ENCODE measurements around the gene ARIH1. TPM values are rescaled to one million over a fixed set of nuclear protein-coding genes. Genes with fewer than 3 reads are reported as not detected.

The ARIH1 gene
- total RNA-seq, 2 experiments from 2014 or later = 127 to 137 TPM

GRCh38 chr15:72521682-72522081 lies 47.6 kb downstream of the ARIH1 start:
- ChIA-PET POLR2A (no interaction called here), CTCF (no interaction called here)
- DNase-seq = no peak
- peaks cover 6% of the 10 kb centered on the region for H3K4me1 Mint-ChIP-seq
- peaks cover 27% of the 10 kb centered on the region for H3K36me3 Mint-ChIP-seq (ENCODE audit: low read depth)
- no peak overlapping the region for H3K4me3 Mint-ChIP-seq
- no peaks in the 10 kb centered on the region for H3K27me3 Mint-ChIP-seq
- no peaks in the 10 kb centered on the region for H3K9me3 Mint-ChIP-seq
- H3K27ac Mint-ChIP-seq = no peak overlapping the region

DNA sequence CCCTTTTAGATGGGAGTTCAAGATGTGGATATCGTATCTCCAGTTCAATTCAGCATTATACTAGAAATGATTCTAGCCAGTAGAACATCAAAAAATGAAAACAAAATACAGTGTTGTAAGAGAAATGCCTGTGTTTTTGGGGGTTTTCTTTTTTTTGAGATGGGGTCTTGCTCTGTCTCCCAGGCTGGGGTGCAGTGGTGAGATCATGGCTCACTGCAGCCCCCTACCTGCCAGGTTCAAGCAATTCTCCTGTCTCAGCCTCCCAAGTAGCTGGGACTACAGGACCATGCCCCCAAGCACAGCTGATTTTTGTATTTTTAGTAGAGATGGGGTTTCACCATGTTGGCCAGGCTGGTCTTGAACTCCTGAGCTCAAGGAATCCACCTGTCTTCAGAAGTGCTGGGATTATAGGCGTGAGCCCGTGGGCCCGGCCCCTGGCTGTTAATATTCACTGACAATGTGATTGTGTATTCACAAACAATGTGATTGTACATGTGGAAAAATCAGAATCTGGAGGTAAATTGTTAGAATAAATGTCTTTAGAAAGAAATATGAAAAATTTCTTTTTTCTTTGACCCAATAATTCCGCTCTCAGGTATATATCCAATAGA lies 59.0 kb downstream of the ARIH1 start:
- POLR2A ChIA-PET = no interaction called here
- CTCF ChIA-PET = interaction anchor here (1.3 kb wide), 1 partner anchor 218 kb away, joined by 3 read pairs; no protein-coding TSS in a partner anchor
- H3K4me3 Mint-ChIP-seq = no peak overlapping the region
- peaks cover 35% of the 10 kb centered on the region for H3K4me1 Mint-ChIP-seq
- no peak overlapping the region for H3K27ac Mint-ChIP-seq
- no peaks in the 10 kb centered on the region for H3K9me3 Mint-ChIP-seq
- no peaks in the 10 kb centered on the region for H3K36me3 Mint-ChIP-seq (ENCODE audit: low read depth)
- H3K27me3 Mint-ChIP-seq = no peaks in the 10 kb centered on the region
- DNase-seq = peak; percentile 30

DNA sequence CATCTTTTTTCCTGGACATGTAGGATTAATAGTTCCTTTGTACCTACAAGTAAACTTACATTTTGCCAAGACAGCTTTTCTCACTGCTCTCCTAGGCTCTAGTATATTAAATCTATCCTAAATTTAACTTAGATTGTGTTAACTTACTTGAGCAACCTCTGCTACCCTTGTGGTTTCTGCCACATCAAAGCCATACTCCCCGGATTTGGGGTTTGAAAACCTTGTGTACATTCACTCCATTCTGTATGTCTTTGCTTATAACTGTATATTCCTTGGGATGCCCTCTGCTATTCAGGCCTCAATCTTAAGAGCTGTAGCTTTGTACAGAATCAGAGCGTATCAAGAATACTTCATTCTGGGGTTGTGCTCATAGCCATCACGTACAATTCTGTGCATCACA lies 60.4 kb downstream of the ARIH1 start:
- H3K4me3 Mint-ChIP-seq = no peak overlapping the region
- no peak overlapping the region for H3K27ac Mint-ChIP-seq
- ChIA-PET POLR2A (no interaction called here), CTCF (no interaction called here)
- peaks cover 5% of the 10 kb centered on the region for H3K36me3 Mint-ChIP-seq (ENCODE audit: low read depth)
- no peaks in the 10 kb centered on the region for H3K9me3 Mint-ChIP-seq
- peak; percentile 75 for DNase-seq
- peaks cover 33% of the 10 kb centered on the region for H3K4me1 Mint-ChIP-seq
- no peaks in the 10 kb centered on the region for H3K27me3 Mint-ChIP-seq

DNA sequence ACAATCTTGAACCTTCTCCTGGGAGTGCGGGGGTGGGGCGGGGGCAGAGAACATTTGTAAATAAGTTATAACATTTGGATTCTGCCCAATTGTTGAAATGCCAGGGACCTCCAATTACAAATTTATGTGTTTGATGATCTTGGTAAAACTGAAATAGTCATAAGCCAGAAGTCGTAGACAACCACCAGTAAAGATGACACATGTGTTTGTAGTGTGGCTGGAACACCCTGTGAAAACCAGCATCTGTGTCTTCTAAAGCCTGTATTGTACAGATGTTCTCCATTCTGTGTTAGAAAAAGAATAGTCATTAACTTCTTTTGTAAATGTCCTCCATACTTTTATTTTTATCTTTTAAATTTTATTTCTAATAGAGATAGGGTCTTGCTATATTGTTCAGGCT lies 61.8 kb downstream of the ARIH1 start:
- POLR2A ChIA-PET = no interaction called here
- Mint-ChIP-seq H3K9me3 (peaks cover 3% of the 10 kb centered on the region), H3K27me3 (no peaks in the 10 kb centered on the region), H3K4me3 (no peak overlapping the region), H3K36me3 (ENCODE audit: low read depth) (peaks cover 15% of the 10 kb centered on the region), H3K4me1 (peaks cover 31% of the 10 kb centered on the region), H3K27ac (no peak overlapping the region)
- DNase-seq = no peak
- CTCF ChIA-PET = interaction anchor here (2.2 kb wide), 1 partner anchor 8 kb away, joined by 5 read pairs; no protein-coding TSS in a partner anchor

GRCh38 chr15:72536506-72536905 lies 62.4 kb downstream of the ARIH1 start:
- DNase-seq = no peak
- H3K4me3 Mint-ChIP-seq = no peak overlapping the region
- CTCF ChIA-PET = interaction anchor here (2.2 kb wide), 1 partner anchor 9 kb away, joined by 5 read pairs; no protein-coding TSS in a partner anchor
- peaks cover 19% of the 10 kb centered on the region for H3K36me3 Mint-ChIP-seq (ENCODE audit: low read depth)
- no peaks in the 10 kb centered on the region for H3K27me3 Mint-ChIP-seq
- POLR2A ChIA-PET = no interaction called here
- no peak overlapping the region for H3K27ac Mint-ChIP-seq
- peaks cover 4% of the 10 kb centered on the region for H3K9me3 Mint-ChIP-seq
- peaks cover 29% of the 10 kb centered on the region for H3K4me1 Mint-ChIP-seq

DNA sequence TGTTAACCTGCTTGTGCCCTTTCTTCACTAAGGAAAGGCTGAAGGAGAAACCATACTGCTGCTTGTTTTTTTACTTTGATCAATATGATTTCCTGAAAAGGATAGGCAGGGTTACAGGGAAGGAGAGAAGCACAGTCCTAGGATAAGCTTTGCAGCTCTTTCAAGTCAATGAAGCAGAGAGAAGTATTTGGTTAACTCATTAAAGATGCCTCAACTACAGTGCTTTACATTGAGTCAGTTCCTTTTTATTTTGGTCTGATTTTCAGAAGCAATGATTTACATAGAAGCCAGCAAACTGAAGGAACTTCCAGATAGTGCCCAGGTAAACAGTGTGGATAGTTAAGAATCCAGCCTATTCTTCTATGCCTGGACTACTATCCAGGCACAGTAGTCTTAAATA lies 64.8 kb downstream of the ARIH1 start:
- Mint-ChIP-seq H3K36me3 (ENCODE audit: low read depth) (peaks cover 22% of the 10 kb centered on the region), H3K9me3 (peaks cover 4% of the 10 kb centered on the region), H3K4me1 (peaks cover 19% of the 10 kb centered on the region), H3K4me3 (no peak overlapping the region), H3K27ac (no peak overlapping the region), H3K27me3 (no peaks in the 10 kb centered on the region)
- POLR2A ChIA-PET = no interaction called here
- no peak for DNase-seq
- CTCF ChIA-PET = no interaction called here

- H3K9me3 Mint-ChIP-seq = peaks cover 4% of the 10 kb centered on the region
- DNase-seq = no peak
Measured at GRCh38 chr15:72540606-72541237, 66.6 kb downstream of the ARIH1 start.

DNA sequence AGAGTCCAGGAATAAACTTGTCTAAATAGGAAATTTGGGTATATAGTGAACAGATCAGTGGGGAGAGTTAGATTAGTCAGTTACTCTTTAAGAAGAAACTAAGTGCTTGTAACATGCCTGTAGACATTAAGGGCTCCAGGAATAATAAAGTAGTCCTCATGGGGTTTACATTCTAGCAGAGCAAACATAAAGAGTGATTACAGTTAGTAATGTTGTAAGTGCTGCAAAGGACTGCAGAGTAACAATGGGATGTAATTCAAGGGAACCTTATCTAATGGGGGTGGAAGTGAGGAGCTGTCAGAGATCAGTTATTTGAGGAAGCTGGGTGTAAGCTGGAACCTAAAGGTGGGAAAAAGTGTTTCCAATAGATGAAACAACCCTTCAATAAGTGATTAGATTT lies 67.5 kb downstream of the ARIH1 start:
- Mint-ChIP-seq H3K9me3 (peaks cover 4% of the 10 kb centered on the region), H3K27ac (no peak overlapping the region)

More at GRCh38 chr15:72540606-72541237, 66.6 kb downstream of the ARIH1 start:
- Mint-ChIP-seq H3K4me1 (peaks cover 4% of the 10 kb centered on the region), H3K36me3 (ENCODE audit: low read depth) (peaks cover 29% of the 10 kb centered on the region), H3K27ac (no peak overlapping the region), H3K4me3 (no peak overlapping the region), H3K27me3 (no peaks in the 10 kb centered on the region)
- CTCF ChIA-PET = interaction anchor here (0.6 to 0.7 kb wide), 2 partner anchors 23 to 400 kb away, joined by 3 to 4 read pairs; no protein-coding TSS in a partner anchor
- POLR2A ChIA-PET = no interaction called here

GRCh38 chr15:72545156-72545555 lies 71.0 kb downstream of the ARIH1 start:
- Mint-ChIP-seq H3K27me3 (no peaks in the 10 kb centered on the region), H3K4me1 (no peaks in the 10 kb centered on the region), H3K36me3 (ENCODE audit: low read depth) (peaks cover 31% of the 10 kb centered on the region), H3K4me3 (no peak overlapping the region), H3K9me3 (peaks cover 4% of the 10 kb centered on the region), H3K27ac (no peak overlapping the region)
- ChIA-PET CTCF (no interaction called here), POLR2A (no interaction called here)
- DNase-seq = no peak

More for the DNA sequence above, 67.5 kb downstream of the ARIH1 start:
- Mint-ChIP-seq H3K4me3 (no peak overlapping the region), H3K4me1 (no peaks in the 10 kb centered on the region), H3K27me3 (no peaks in the 10 kb centered on the region), H3K36me3 (ENCODE audit: low read depth) (peaks cover 33% of the 10 kb centered on the region)
- no peak for DNase-seq
- POLR2A ChIA-PET = no interaction called here
- CTCF ChIA-PET = interaction anchor here (0.6 kb wide), 1 partner anchor 79 kb away, joined by 3 read pairs; no protein-coding TSS in a partner anchor

DNA sequence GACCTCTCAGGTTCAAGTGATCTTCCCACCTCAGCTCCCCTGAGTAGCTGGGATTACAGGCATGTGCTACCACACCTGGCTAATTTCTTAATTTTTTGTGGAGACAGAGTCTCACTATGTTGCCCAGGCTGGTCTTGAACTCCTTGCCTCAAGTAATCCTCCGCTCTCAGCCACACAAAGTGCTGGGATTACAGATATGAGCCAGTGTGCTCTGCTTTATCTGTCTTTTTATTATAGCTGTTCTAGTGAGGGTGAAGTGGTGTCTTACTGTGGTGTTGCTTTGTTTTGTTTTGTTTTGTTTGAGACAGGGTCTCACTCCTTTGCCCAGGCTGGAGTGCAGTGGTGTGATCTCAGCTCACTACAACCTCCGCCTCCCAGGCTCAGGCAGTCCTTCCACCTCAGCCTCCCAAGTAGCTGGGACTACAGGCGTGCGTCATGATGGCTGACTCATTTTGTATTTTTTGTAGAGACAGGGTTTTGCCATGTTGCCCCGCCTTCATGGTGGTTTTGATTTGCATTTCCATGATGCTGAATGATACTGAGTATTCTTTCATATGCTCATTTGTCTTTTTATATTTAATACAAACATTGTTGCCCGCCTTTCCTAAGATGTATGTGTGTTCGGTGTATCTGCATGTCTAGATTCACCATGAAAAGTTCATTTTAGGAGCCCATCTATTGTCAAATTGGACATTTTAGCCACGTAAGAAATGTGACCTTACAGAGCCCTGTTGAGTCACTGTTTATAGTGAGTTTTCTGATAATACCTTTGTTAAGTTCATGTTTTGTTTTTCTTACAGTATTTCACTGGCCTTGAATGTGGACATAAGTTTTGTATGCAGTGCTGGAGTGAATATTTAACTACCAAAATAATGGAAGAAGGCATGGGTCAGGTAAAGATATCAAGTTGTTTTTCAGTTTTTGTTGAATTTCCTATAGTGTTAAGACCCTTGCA lies 80.6 kb downstream of the ARIH1 start:
- H3K4me3 Mint-ChIP-seq = no peak overlapping the region
- no peaks in the 10 kb centered on the region for H3K9me3 Mint-ChIP-seq
- peak; percentile 12 for DNase-seq
- CTCF ChIA-PET = interaction anchor here (0.6 to 0.9 kb wide), 2 partner anchors 45 to 64 kb away, joined by 4 read pairs; no protein-coding TSS in a partner anchor
- peaks cover 8% of the 10 kb centered on the region for H3K4me1 Mint-ChIP-seq
- peaks cover 18% of the 10 kb centered on the region for H3K36me3 Mint-ChIP-seq (ENCODE audit: low read depth)
- peak overlapping the region; percentile 3 for H3K27ac Mint-ChIP-seq
- no peaks in the 10 kb centered on the region for H3K27me3 Mint-ChIP-seq
- POLR2A ChIA-PET = interaction anchor here (1.1 kb wide), 1 partner anchor 81 kb away, joined by 4 read pairs; no protein-coding TSS in a partner anchor

- Mint-ChIP-seq H3K27me3 (no peaks in the 10 kb centered on the region), H3K4me1 (peaks cover 9% of the 10 kb centered on the region), H3K9me3 (no peaks in the 10 kb centered on the region), H3K36me3 (ENCODE audit: low read depth) (peaks cover 38% of the 10 kb centered on the region), H3K4me3 (no peak overlapping the region), H3K27ac (no peak overlapping the region)
- CTCF ChIA-PET = no interaction called here
- no peak for DNase-seq
- POLR2A ChIA-PET = no interaction called here
Measured at GRCh38 chr15:72559781-72560180, 85.7 kb downstream of the ARIH1 start.

DNA sequence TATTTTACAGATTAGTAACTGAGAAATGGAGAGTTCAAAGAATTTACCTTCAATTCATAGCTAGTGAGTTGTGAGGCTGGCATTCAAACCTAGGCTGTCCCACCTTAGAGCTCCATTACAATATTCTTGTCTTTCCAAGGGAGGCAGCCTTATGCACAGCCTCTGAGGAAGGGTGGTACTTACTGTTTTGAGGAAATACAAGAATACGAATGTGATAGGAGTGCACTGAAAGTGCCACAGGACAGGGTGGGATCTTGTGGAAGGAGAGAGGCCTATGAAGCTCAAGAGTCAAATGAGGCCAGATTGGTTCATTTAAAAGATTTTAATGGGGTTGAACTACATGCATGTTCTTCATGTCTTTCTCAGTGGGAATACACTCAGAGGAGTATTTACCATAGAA lies 86.3 kb downstream of the ARIH1 start:
- H3K27me3 Mint-ChIP-seq = no peaks in the 10 kb centered on the region
- DNase-seq = no peak
- CTCF ChIA-PET = no interaction called here
- POLR2A ChIA-PET = no interaction called here
- H3K9me3 Mint-ChIP-seq = no peaks in the 10 kb centered on the region
- no peak overlapping the region for H3K27ac Mint-ChIP-seq
- H3K36me3 Mint-ChIP-seq (ENCODE audit: low read depth) = peaks cover 34% of the 10 kb centered on the region
- H3K4me3 Mint-ChIP-seq = no peak overlapping the region
- H3K4me1 Mint-ChIP-seq = peaks cover 5% of the 10 kb centered on the region

GRCh38 chr15:72562386-72562785 lies 88.3 kb downstream of the ARIH1 start:
- Mint-ChIP-seq H3K4me1 (peaks cover 5% of the 10 kb centered on the region), H3K27ac (no peak overlapping the region), H3K27me3 (no peaks in the 10 kb centered on the region), H3K4me3 (no peak overlapping the region), H3K36me3 (ENCODE audit: low read depth) (peaks cover 29% of the 10 kb centered on the region), H3K9me3 (no peaks in the 10 kb centered on the region)
- DNase-seq = no peak
- CTCF ChIA-PET = interaction anchor here (0.7 kb wide), 1 partner anchor 1878 kb away, joined by 3 read pairs; no protein-coding TSS in a partner anchor
- POLR2A ChIA-PET = no interaction called here

All from activated CD4-positive, alpha-beta T cell treated with anti-CD3 and anti-CD28 coated beads, Interleukin-2, amount 10 ng/mL, durations not matched to agents 7 days and 5 days (primary cell).